ENCODE data around the gene HOXC10.

HOXC10 gene

GRCh38 chr12:54030889-54031471, 46.0 kb downstream of the HOXC10 start:
- DNase-seq, result no peak

GRCh38 chr12:54031480-54031879, 46.5 kb downstream of the HOXC10 start:
- DNase-seq, result no peak

GRCh38 chr12:54032086-54032619, 47.2 kb downstream of the HOXC10 start:
- no peak for DNase-seq

GRCh38 chr12:54032627-54033100, 47.7 kb downstream of the HOXC10 start, which contains the start of gene HOXC5:
Gene HOXC5, plus strand, starts transcription at chr12:54033050. Its CDS starts 73 bp downstream, at chr12:54033123.
- DNase-seq, result peak; percentile 72

- no peak for DNase-seq
Measured at GRCh38 chr12:54033106-54033979, 48.4 kb downstream of the HOXC10 start.

- DNase-seq, result no peak
Measured at GRCh38 chr12:54033980-54034784, 49.2 kb downstream of the HOXC10 start.

GRCh38 chr12:54034785-54035310, 49.9 kb downstream of the HOXC10 start:
- DNase-seq, result no peak

- no peak for DNase-seq
Measured at GRCh38 chr12:54035568-54036264, 50.8 kb downstream of the HOXC10 start.

GRCh38 chr12:54036620-54037359, 51.8 kb downstream of the HOXC10 start:
- no peak for DNase-seq

- DNase-seq, result no peak
Measured at GRCh38 chr12:54037360-54038283, 52.7 kb downstream of the HOXC10 start.

- DNase-seq, result no peak
Measured at GRCh38 chr12:54038284-54038870, 53.4 kb downstream of the HOXC10 start.

- no peak for DNase-seq
Measured at GRCh38 chr12:54038871-54039414, 54.0 kb downstream of the HOXC10 start.

GRCh38 chr12:54039417-54040147, 54.6 kb downstream of the HOXC10 start:
- no peak for DNase-seq

Data from stimulated activated CD4-positive, alpha-beta T cell treated with anti-CD3 and anti-CD28 coated beads, Interleukin-15, amount 100 ng/mL, for 24 hours (primary cell).